ENCODE results near the gene SLC35F5. TPM values are rescaled to one million over a fixed set of nuclear protein-coding genes. Genes with fewer than 3 reads are reported as not detected.
"Not testable (repeated sequence)": the region's sequence is repeated elsewhere in the genome, so short reads cannot be mapped to it uniquely, and the experiment has no call there.

The SLC35F5 gene
- total and polyA plus RNA-seq, 2 of the 13 experiments (the other 11 are each of a cell fraction or from before 2014, with no cell fraction given): 139 to 174 TPM

GRCh38 chr2:113700186-113700841, 56.1 kb downstream of the SLC35F5 start (continued):
- no peak for TF ChIP-seq ZNF691 (CRISPR knock-in tag; IDR thresholded peaks at IDR 0.05; ENCODE audit: borderline replicate concordance, low read depth)
- TF ChIP-seq KDM2A (CRISPR knock-in tag; IDR thresholded peaks at IDR 0.05; ENCODE audit: borderline replicate concordance, low read depth): peak; percentile 40; the same call in 1 of the 2 replicates

- Histone ChIP-seq H3K9me3 (ENCODE audit: low read length) (no peaks in the 10 kb centered on the region), H3K9ac (ENCODE audit: insufficient read depth, low read depth, low read length) (no peak overlapping the region), H2AFZ (ENCODE audit: low read length) (no peak overlapping the region), H3K4me3 (replicated peaks in 1 of 3; ENCODE audit: insufficient read depth in 1 of 3, low read depth in 2 of 3, low read length in 3 of 3) (no peak overlapping the region), H3K27me3 (ENCODE audit: control insufficient read depth in 1 of 2, insufficient read depth in 2 of 2, low read length in 2 of 2) (no peaks in the 10 kb centered on the region), H4K20me1 (ENCODE audit: insufficient read depth, low read length) (no peaks in the 10 kb centered on the region), H3K4me1 (ENCODE audit: insufficient read depth, low read length) (no peaks in the 10 kb centered on the region), H3K27ac (ENCODE audit: extremely low read length, insufficient read depth, low read length) (no peak overlapping the region), H3K79me2 (ENCODE audit: insufficient read depth, low read length) (no peaks in the 10 kb centered on the region), H3K36me3 (replicated peaks in 1 of 2; ENCODE audit: control insufficient read depth in 1 of 2, insufficient read depth in 2 of 2, low read length in 2 of 2) (no peaks in the 10 kb centered on the region), H3K4me2 (ENCODE audit: low read depth, low read length) (no peak overlapping the region)
- BruUV-seq (replicated peaks): no TSS peak
- intact Hi-C loops (cut with micrococcal nuclease; ENCODE audit: unreplicated experiment) (no loop called here), in situ Hi-C loops (cut with HindIII; ENCODE audit: extremely low pct_ligation_motif_present, low pct_unique_long_range_greater_than_20kb) (no loop called here)
- ATAC-seq (no peak), DNase-seq (ENCODE audit: low spot score) (no peak), FAIRE-seq (peak; percentile 21)
- 62% methylated on average over 5 of the region's 5 CpGs for WGBS (ENCODE audit: low lambda C conversion rate)
- CTCF ChIA-PET (ENCODE audit: low intra/inter-chr PET ratio, low total read pairs): interaction anchor here (1.9 kb wide), 1 partner anchor 95 kb away, joined by 13 read pairs; no protein-coding TSS in a partner anchor
- POLR2A ChIA-PET: no interaction called here
- no peak for TF ChIP-seq ZMAT3 (CRISPR knock-in tag; conservative IDR thresholded peaks at IDR 0.05)
- TF ChIP-seq KLF6 (CRISPR knock-in tag; IDR thresholded peaks at IDR 0.05): no peak
- no peak for TF ChIP-seq ATF7 (IDR thresholded peaks at IDR 0.05)
- TF ChIP-seq ATF7 (CRISPR knock-in tag; IDR thresholded peaks at IDR 0.05): no peak
- no peak for TF ChIP-seq MAX (IDR thresholded peaks at IDR 0.05)
- no peak for TF ChIP-seq FOXO4 (CRISPR knock-in tag; conservative IDR thresholded peaks at IDR 0.05)
- TF ChIP-seq WIZ (CRISPR knock-in tag; IDR thresholded peaks at IDR 0.05): no peak
- no peak for TF ChIP-seq ZNF512 (CRISPR knock-in tag; IDR thresholded peaks at IDR 0.05)
- no peak for TF ChIP-seq ZNF713 (CRISPR knock-in tag; IDR thresholded peaks at IDR 0.05)
Measured at GRCh38 chr2:113698892-113699447, 57.5 kb downstream of the SLC35F5 start.

- H3K9ac ChIP-seq (ENCODE audit: insufficient read depth, low read depth, low read length); BruUV-seq (replicated peaks); H3K36me3 ChIP-seq (replicated peaks in 1 of 2; ENCODE audit: control insufficient read depth in 1 of 2, insufficient read depth in 2 of 2, low read length in 2 of 2); H4K20me1 ChIP-seq (ENCODE audit: insufficient read depth, low read length); H3K4me1 ChIP-seq (ENCODE audit: insufficient read depth, low read length); H3K4me3 ChIP-seq (replicated peaks in 1 of 3; ENCODE audit: insufficient read depth in 1 of 3, low read depth in 2 of 3, low read length in 3 of 3); CTCF ChIA-PET (ENCODE audit: low intra/inter-chr PET ratio, low total read pairs); H3K4me2 ChIP-seq (ENCODE audit: low read depth, low read length); H3K27ac ChIP-seq (ENCODE audit: extremely low read length, insufficient read depth, low read length); H3K79me2 ChIP-seq (ENCODE audit: insufficient read depth, low read length); intact Hi-C loops (cut with micrococcal nuclease; ENCODE audit: unreplicated experiment); H3K9me3 ChIP-seq (ENCODE audit: low read length); H2AFZ ChIP-seq (ENCODE audit: low read length); DNase-seq (ENCODE audit: low spot score); in situ Hi-C loops (cut with HindIII; ENCODE audit: extremely low pct_ligation_motif_present, low pct_unique_long_range_greater_than_20kb); ATAC-seq; FAIRE-seq; H3K27me3 ChIP-seq (ENCODE audit: control insufficient read depth in 1 of 2, insufficient read depth in 2 of 2, low read length in 2 of 2); POLR2A ChIA-PET: not testable (repeated sequence)
- 66% methylated on average over 2 of the region's 2 CpGs for WGBS (ENCODE audit: low lambda C conversion rate)
Measured at GRCh38 chr2:113698251-113698650, 58.2 kb downstream of the SLC35F5 start.
